ENCODE results near the gene DUSP18.

GRCh38 chr22:30648825-30649224 is 18.9 kb downstream of the DUSP18 start:
- TF ChIP-seq CTCF (IDR thresholded peaks at IDR 0.05): no peak
- TF ChIP-seq POLR2AphosphoS5 (IDR thresholded peaks at IDR 0.05): no peak
- no peak for TF ChIP-seq POLR2A (IDR thresholded peaks at IDR 0.05)

Measured in breast epithelium (tissue), 3 donors.